Measurements from ENCODE around the gene CLEC11A.

Gene CLEC11A

GRCh38 chr19:50697414-50698124 lies 25.6 kb upstream of the CLEC11A start:
- no peak for TF ChIP-seq CTCF (IDR thresholded peaks at IDR 0.05; ENCODE audit: insufficient read depth, missing control alignments)
- DNase-seq (ENCODE audit: insufficient read length, low spot score) (no peak), FAIRE-seq (no peak)

GRCh38 chr19:50701367-50701985 lies 21.7 kb upstream of the CLEC11A start:
- DNase-seq (ENCODE audit: insufficient read length, low spot score) (no peak), FAIRE-seq (no peak)
- TF ChIP-seq CTCF (IDR thresholded peaks at IDR 0.05; ENCODE audit: insufficient read depth, missing control alignments), result no peak

GRCh38 chr19:50702158-50702870 lies 20.9 kb upstream of the CLEC11A start:
- DNase-seq (ENCODE audit: insufficient read length, low spot score), result no peak
- FAIRE-seq, result no peak
- no peak for TF ChIP-seq CTCF (IDR thresholded peaks at IDR 0.05; ENCODE audit: insufficient read depth, missing control alignments)

GRCh38 chr19:50702871-50703829 lies 20.0 kb upstream of the CLEC11A start:
- DNase-seq (ENCODE audit: insufficient read length, low spot score), result no peak
- FAIRE-seq, result no peak
- TF ChIP-seq CTCF (IDR thresholded peaks at IDR 0.05; ENCODE audit: insufficient read depth, missing control alignments), result no peak

GRCh38 chr19:50703915-50704796 lies 19.0 kb upstream of the CLEC11A start:
- FAIRE-seq (no peak), DNase-seq (ENCODE audit: insufficient read length, low spot score) (no peak)
- TF ChIP-seq CTCF (IDR thresholded peaks at IDR 0.05; ENCODE audit: insufficient read depth, missing control alignments), result peak; percentile 43

GRCh38 chr19:50705422-50706019 lies 17.6 kb upstream of the CLEC11A start:
- peak; percentile 34 for TF ChIP-seq CTCF (IDR thresholded peaks at IDR 0.05; ENCODE audit: insufficient read depth, missing control alignments)
- DNase-seq (ENCODE audit: insufficient read length, low spot score) (peak; percentile 84), FAIRE-seq (no peak)

Data from D721Med (cell line).